HFFc6 (cell line): ENCODE results near the gene SYT9. TPM values are rescaled to one million over a fixed set of nuclear protein-coding genes. Genes with fewer than 3 reads are reported as not detected.

Experiments used
- DNase-seq: peaks from one replicate; pipeline ENCODE4 v3.0.0-alpha.2; 2018
- H3K27ac Mint-ChIP-seq: 2 replicates; pipeline ENCODE4 v1.8.0; 2020; ENCODE audit warnings: mild to moderate bottlenecking, mixed read lengths
- H3K27me3 Mint-ChIP-seq: 2 replicates; pipeline ENCODE4 v1.8.0; 2021; ENCODE audit warnings: mild to moderate bottlenecking, moderate library complexity, mixed read lengths; ENCODE audit not compliant: insufficient read depth
- H3K36me3 Mint-ChIP-seq: 2 replicates; pipeline ENCODE4 v1.8.0; 2021; ENCODE audit warnings: low read depth, mixed read lengths
- H3K4me1 Mint-ChIP-seq: 2 replicates; pipeline ENCODE4 v1.8.0; 2020; ENCODE audit warnings: low read depth, mixed read lengths
- H3K4me3 Mint-ChIP-seq: 2 replicates; pipeline ENCODE4 v1.8.0; 2020; ENCODE audit warnings: mild to moderate bottlenecking, moderate library complexity, mixed read lengths
- H3K9me3 Mint-ChIP-seq: 2 replicates; pipeline ENCODE4 v1.8.0; 2020; ENCODE audit warnings: mild to moderate bottlenecking, mixed read lengths
- total RNA-seq, 6 experiments: library from RNA; stranded (reverse); fragmentation: NEBNext Ultra II Directional; extraction: Animal tissue kit (Norgen Biotek cat#: 25700); gene quantifications; 2 replicates in 1 of 6; 3 replicates in 5 of 6; pipeline ENCODE4 v1.2.3, GENCODE V29; 2021
- TF ChIP-seq, protein P1 (sequence below): fragments of 200-600 bp; sonication (generic); IDR thresholded peaks from 2 replicates; pipeline ENCODE4 v1.5.0; 2021; ENCODE audit warnings: antibody characterized with exemption, mild to moderate bottlenecking

The SYT9 gene
- total RNA-seq, 6 experiments from 2014 or later = not detected

DNA sequence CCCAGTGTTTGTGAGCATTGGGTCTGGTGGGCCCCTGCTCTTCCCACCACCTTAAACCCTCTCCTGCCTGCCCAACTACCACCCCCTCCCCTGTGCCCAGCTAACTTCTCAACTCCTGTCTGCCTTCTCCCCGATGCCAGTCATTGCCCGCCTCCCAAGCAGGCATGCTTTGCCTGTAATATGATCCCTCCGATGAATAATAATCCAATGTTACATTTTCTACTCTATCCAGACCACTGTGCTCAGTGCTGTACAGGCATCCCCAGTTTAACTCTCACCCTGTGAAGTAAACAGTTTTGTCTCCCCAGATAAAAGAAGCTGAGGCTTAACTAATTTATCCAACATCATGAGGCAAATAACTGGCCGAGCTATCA, 198.1 kb downstream of the SYT9 start:
- TF ChIP-seq, protein P1, sequence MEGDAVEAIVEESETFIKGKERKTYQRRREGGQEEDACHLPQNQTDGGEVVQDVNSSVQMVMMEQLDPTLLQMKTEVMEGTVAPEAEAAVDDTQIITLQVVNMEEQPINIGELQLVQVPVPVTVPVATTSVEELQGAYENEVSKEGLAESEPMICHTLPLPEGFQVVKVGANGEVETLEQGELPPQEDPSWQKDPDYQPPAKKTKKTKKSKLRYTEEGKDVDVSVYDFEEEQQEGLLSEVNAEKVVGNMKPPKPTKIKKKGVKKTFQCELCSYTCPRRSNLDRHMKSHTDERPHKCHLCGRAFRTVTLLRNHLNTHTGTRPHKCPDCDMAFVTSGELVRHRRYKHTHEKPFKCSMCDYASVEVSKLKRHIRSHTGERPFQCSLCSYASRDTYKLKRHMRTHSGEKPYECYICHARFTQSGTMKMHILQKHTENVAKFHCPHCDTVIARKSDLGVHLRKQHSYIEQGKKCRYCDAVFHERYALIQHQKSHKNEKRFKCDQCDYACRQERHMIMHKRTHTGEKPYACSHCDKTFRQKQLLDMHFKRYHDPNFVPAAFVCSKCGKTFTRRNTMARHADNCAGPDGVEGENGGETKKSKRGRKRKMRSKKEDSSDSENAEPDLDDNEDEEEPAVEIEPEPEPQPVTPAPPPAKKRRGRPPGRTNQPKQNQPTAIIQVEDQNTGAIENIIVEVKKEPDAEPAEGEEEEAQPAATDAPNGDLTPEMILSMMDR = no peak
- Mint-ChIP-seq H3K4me1 (no peaks in the 10 kb centered on the region), H3K27me3 (peaks cover 10% of the 10 kb centered on the region), H3K4me3 (no peak overlapping the region), H3K9me3 (no peaks in the 10 kb centered on the region), H3K36me3 (no peaks in the 10 kb centered on the region), H3K27ac (no peak overlapping the region)
- DNase-seq = no peak

DNA sequence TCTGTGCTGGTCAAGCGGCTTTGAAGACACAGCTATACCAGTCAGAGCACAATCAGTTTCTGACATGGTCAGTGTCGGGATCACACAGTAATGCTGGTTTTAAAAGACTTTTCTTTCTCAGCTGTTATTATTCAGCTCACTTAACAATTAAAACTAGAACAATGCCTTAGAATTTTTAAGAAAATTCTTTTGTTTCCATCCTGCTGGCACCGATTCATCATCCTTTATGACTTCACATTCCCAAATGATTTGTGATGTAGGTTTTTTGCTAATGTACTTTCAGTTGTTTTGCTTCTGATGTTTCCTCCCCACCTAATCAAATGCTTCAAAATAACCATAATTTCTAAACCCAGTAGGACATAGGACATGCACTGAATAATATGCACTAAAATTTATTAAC, 199.1 kb downstream of the SYT9 start:
- H3K4me3 Mint-ChIP-seq = no peak overlapping the region
- no peak for DNase-seq
- no peaks in the 10 kb centered on the region for H3K4me1 Mint-ChIP-seq
- no peaks in the 10 kb centered on the region for H3K36me3 Mint-ChIP-seq
- no peaks in the 10 kb centered on the region for H3K9me3 Mint-ChIP-seq
- TF ChIP-seq, protein P1 = no peak
- no peak overlapping the region for H3K27ac Mint-ChIP-seq
- peaks cover 10% of the 10 kb centered on the region for H3K27me3 Mint-ChIP-seq

DNA sequence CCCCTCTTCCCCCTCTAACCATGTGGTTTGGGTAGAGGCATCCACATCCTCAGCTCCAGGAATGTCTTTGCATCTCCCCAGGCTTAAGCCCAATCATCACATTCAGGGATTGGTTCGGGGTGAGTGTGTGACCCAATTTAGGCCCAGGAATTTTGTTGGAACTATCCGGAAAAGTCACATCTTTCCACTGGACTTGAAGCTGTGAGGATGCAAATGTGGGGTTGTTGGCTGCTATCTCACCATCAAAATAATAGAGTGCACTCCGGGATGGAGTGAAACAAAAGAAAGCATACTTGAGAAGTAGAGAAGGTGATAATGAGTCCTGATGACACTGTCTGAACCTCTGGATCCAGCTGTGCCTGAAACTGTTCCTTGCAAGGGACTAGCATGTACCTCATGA, 199.8 kb downstream of the SYT9 start:
- Mint-ChIP-seq H3K27ac (no peak overlapping the region), H3K4me1 (no peaks in the 10 kb centered on the region), H3K36me3 (no peaks in the 10 kb centered on the region), H3K27me3 (peaks cover 10% of the 10 kb centered on the region), H3K4me3 (no peak overlapping the region), H3K9me3 (no peaks in the 10 kb centered on the region)
- DNase-seq = no peak
- TF ChIP-seq, protein P1 = no peak

DNA sequence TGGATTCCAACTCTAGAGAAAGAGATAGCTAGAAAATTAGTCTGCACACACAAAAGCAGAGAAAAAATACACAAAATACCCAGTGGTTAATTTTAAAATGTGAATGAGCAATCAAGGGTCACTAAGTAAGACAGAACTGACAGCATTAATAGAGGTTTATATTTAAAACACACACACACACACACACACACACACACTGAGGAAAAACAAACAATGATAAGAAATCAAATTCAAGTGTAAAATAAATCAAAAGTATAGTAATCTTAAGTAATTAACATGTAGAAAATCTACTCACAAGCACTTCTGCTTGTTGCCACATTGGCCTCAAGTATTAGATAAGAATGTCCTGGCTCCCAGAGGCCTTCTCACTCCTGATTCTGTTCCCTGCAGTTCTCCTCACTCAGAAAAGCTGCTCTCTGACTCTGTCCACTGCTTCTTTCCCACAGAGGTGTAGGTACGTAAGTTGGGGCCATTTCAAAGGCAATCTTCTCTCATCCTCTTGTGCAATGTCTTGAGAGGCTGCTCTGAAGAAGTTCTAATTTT, 200.3 kb downstream of the SYT9 start:
- Mint-ChIP-seq H3K36me3 (no peaks in the 10 kb centered on the region), H3K4me1 (peaks cover 3% of the 10 kb centered on the region; the same call in 1 of the 2 replicates), H3K9me3 (no peaks in the 10 kb centered on the region), H3K27ac (no peak overlapping the region), H3K4me3 (no peak overlapping the region), H3K27me3 (peaks cover 10% of the 10 kb centered on the region)
- TF ChIP-seq, protein P1 = no peak
- DNase-seq = no peak

DNA sequence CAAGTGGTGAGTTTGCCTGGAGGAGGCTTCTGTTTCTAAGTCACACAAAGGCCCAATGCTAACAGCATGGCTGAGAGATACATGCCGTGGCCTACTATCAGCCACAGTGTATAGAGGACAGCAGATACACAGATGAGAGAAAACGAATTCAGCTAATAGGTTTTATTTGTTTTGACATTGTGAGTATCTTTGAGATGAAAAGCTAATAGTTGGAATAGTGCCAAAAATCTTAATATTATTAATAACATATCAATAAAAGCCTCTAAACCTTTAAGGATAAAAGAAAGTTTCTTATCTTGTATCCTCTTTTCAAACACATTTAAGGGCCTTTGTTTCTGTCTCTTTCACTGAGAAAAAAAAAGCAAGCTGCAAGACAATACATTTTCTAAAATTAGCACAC, 203.2 kb downstream of the SYT9 start:
- no peaks in the 10 kb centered on the region for H3K36me3 Mint-ChIP-seq
- no peaks in the 10 kb centered on the region; the same call in 1 of the 2 replicates for H3K9me3 Mint-ChIP-seq
- no peak for DNase-seq
- no peak overlapping the region for H3K4me3 Mint-ChIP-seq
- H3K4me1 Mint-ChIP-seq = peaks cover 6% of the 10 kb centered on the region; the same call in 1 of the 2 replicates
- peaks cover 5% of the 10 kb centered on the region; the same call in 1 of the 2 replicates for H3K27me3 Mint-ChIP-seq
- TF ChIP-seq, protein P1 = no peak
- H3K27ac Mint-ChIP-seq = no peak overlapping the region
